Left colon (tissue), 2 donors: Measurements from ENCODE around the gene INPP5F. TPM values are rescaled to one million over a fixed set of nuclear protein-coding genes. Genes with fewer than 3 reads are reported as not detected.

Source experiments
- ATAC-seq: fragments of 200-7000 bp; cut with Tn5 transposase; one replicate; pipeline ENCODE4 v1.9.1; 2020; ENCODE audit warnings: mild to moderate bottlenecking, moderate library complexity
- DNase-seq, 2 donors: peaks; one replicate each; pipeline ENCODE4 v3.0.0-alpha.2; 2020
- intact Hi-C, 2 donors: fragments of 100-400 bp; cut with DNase I in 1 of 2; cut with micrococcal nuclease in 1 of 2; formaldehyde crosslinking; loops; one replicate each; pipeline versions ENCODE4 v1.11.2 to v1.14.0; 2022; cut with DNase I, micrococcal nuclease
- long read RNA-seq: library from polyadenylated mRNA; unstranded; transcript quantifications from one replicate; pipeline ENCODE4 v2.0.0, GENCODE V29; 2021
- total RNA-seq, 2 donors: library from RNA; stranded (reverse); fragmentation: NEBNext Ultra II Directional; extraction: Animal tissue kit (Norgen Biotek cat#: 25700); gene quantifications; one replicate each; pipeline ENCODE4 v1.2.1, GENCODE V29; 2021
- donor health status: DM: no; HTN: no; CAD: no.
- donor health status: DM: yes; HTN: yes; CAD: no.

INPP5F gene, protein sequence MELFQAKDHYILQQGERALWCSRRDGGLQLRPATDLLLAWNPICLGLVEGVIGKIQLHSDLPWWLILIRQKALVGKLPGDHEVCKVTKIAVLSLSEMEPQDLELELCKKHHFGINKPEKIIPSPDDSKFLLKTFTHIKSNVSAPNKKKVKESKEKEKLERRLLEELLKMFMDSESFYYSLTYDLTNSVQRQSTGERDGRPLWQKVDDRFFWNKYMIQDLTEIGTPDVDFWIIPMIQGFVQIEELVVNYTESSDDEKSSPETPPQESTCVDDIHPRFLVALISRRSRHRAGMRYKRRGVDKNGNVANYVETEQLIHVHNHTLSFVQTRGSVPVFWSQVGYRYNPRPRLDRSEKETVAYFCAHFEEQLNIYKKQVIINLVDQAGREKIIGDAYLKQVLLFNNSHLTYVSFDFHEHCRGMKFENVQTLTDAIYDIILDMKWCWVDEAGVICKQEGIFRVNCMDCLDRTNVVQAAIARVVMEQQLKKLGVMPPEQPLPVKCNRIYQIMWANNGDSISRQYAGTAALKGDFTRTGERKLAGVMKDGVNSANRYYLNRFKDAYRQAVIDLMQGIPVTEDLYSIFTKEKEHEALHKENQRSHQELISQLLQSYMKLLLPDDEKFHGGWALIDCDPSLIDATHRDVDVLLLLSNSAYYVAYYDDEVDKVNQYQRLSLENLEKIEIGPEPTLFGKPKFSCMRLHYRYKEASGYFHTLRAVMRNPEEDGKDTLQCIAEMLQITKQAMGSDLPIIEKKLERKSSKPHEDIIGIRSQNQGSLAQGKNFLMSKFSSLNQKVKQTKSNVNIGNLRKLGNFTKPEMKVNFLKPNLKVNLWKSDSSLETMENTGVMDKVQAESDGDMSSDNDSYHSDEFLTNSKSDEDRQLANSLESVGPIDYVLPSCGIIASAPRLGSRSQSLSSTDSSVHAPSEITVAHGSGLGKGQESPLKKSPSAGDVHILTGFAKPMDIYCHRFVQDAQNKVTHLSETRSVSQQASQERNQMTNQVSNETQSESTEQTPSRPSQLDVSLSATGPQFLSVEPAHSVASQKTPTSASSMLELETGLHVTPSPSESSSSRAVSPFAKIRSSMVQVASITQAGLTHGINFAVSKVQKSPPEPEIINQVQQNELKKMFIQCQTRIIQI
- total RNA-seq: 10 to 100 TPM; 12.7 to 15.7 TPM
- long read RNA-seq, full-length matches to known transcripts: 4 of 8 reads
- long read RNA-seq, partial matches to known transcripts: 2 of 8 reads
- long read RNA-seq, other reads (novel, unspliced or antisense): 2 of 8 reads

DNA sequence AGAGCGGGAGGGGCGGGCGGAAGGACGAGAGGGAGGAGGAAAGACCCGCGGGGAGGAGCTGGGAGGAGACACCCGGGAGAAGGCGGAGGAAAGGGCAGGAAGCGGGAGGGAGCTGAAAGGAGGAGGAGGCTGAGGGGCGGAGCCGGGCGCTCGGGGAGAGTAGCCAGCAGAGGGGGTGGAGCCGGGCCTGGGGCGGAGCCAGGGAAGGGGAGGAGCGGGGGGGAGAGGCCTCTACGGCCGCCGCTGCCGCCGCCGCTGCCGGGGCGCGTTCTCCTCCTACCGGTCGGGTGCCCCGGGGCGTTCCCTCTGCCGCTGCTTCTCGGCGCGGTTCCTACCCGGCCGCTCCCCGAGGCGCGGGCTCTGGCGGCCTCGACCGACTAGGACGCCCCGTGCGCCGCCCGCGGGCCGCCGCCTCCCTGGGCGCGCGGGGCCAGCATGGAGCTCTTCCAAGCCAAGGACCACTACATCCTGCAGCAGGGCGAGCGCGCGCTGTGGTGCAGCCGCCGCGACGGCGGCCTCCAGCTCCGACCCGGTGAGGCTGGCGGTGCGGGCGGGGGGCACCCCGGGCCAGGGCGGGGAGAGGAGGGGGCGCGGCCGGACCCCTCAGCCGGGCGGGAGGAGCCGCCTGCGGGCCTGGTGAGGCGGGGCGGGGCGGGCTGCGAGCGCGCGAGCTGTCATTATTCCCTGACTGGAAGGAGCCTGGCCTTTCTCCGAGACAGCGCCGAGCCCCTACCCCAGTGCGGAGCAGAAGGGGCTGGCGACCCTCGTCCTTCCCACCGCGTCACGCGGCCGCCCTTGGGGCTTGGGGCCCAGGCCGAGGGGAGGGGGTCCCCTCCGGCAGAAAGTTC, at the start of gene INPP5F:
INPP5F (plus strand) TSS at position 223 of the 848 bp plus-strand sequence; CDS start at position 436, 213 bp downstream.
- ATAC-seq (peak; percentile 96), DNase-seq (peak; percentile 99 to 100)
- intact Hi-C loops: no loop called here

DNA sequence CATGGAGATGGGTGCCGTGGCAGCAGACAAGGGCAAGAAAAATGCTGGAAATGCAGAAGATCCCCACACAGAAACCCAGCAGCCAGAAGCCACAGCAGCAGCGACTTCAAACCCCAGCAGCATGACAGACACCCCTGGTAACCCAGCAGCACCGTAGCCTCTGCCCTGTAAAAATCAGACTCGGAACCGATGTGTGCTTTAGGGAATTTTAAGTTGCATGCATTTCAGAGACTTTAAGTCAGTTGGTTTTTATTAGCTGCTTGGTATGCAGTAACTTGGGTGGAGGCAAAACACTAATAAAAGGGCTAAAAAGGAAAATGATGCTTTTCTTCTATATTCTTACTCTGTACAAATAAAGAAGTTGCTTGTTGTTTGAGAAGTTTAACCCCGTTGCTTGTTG, 48.7 kb upstream of the INPP5F start:
- DNase-seq (no peak), ATAC-seq (no peak)
- intact Hi-C loops: no loop called here

- intact Hi-C loops: no loop called here
- ATAC-seq: no peak
Observed at GRCh38 chr10:119677904-119678755, 47.7 kb upstream of the INPP5F start.

GRCh38 chr10:119679480-119679829, 46.4 kb upstream of the INPP5F start:
- DNase-seq (no peak), ATAC-seq (no peak)
- intact Hi-C loops: no loop called here

More at GRCh38 chr10:119677904-119678755, 47.7 kb upstream of the INPP5F start:
- DNase-seq: no peak

DNA sequence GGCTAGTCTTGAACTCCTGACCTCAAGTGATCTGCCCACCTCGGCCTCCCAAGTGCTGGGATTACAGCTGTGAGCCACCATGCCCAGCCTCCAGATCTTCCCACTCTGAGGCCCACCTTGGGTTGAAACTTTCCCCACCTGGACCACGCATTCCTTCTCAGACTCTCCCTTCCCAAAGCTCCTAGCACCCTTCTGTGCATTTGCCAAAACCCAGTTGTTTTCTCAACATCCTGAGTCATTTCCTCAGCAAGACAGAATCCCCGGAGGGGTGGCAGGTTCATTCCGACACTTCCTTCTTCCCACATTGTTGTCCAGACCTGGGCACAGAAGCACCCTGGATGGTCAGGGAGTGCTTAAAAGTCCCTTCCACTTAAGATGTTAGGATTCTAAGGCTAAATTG, 45.8 kb upstream of the INPP5F start:
- intact Hi-C loops: loop anchor here in 1 of 2 donors (10.0 kb wide), 1 partner anchor 185 kb away; no protein-coding TSS in a partner anchor
- ATAC-seq (no peak), DNase-seq (no peak)

DNA sequence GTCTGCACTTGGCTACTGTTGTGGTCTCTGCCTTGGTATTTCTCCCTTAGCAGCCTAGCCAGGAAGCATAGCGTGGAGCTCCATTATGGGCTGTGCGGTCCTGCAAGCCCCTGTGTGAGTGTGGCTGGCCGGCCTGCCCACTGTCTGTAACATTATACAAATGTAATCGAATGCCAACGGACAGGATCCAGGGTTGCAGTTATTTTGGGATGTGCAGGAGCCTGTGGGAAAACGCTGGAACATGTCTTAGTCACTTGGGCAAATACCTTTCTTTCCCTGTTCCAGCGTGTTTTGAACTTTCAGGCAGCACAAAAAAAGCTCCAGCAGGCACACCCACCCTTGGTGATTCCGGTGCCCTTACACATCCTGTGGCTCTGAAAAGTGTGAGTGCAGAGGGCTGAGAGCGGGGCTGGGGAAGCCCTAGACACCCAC, 45.2 kb upstream of the INPP5F start:
- no peak for ATAC-seq
- intact Hi-C loops: loop anchor here in 1 of 2 donors (10.0 kb wide), 1 partner anchor 184 kb away; no protein-coding TSS in a partner anchor
- no peak for DNase-seq

- ATAC-seq (peak; percentile 95), DNase-seq (peak; percentile 62 to 69)
- intact Hi-C loops: loop anchor here in 1 of 2 donors (10.0 kb wide), 1 partner anchor 178 kb away; no protein-coding TSS in a partner anchor
Observed at GRCh38 chr10:119686465-119687191, 39.2 kb upstream of the INPP5F start.

GRCh38 chr10:119687192-119688032, 38.4 kb upstream of the INPP5F start:
- ATAC-seq: no peak
- DNase-seq: no peak
- intact Hi-C loops: loop anchor here in 1 of 2 donors (10.0 kb wide), 1 partner anchor 177 kb away; no protein-coding TSS in a partner anchor

- ATAC-seq (no peak), DNase-seq (no peak)
- intact Hi-C loops: loop anchor here in 1 of 2 donors (10.0 kb wide), 1 partner anchor 177 kb away; no protein-coding TSS in a partner anchor
Observed at GRCh38 chr10:119688033-119688508, 37.8 kb upstream of the INPP5F start.

DNA sequence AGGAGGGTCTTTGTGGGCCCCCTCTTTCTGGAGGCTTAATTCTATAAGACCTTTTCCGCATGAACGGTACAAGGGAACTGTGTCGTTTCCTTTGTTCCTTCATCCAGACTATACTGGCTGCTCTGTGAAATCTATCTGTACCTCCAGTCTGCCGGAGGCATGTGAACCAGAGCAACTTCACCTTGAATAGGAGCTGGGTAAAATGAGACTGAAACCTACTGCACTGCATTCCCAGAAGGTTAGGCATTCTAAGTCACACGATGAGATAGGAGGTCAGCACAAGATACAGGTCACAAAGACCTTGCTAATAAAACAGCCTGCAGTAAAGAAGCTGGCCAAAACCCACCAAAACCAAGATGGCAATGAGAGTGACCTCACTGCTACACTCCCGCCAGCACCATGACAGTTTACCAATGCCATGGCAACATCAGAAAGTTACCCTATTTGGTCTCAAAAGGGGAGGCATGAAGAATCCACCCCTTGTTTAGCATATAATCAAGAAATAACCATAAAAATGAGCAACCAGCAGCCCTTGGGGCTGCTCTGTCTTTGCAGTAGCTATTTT, 36.8 kb upstream of the INPP5F start:
- intact Hi-C loops: loop anchor here in 1 of 2 donors (10.0 kb wide), 1 partner anchor 176 kb away; no protein-coding TSS in a partner anchor
- ATAC-seq (no peak), DNase-seq (no peak)

DNA sequence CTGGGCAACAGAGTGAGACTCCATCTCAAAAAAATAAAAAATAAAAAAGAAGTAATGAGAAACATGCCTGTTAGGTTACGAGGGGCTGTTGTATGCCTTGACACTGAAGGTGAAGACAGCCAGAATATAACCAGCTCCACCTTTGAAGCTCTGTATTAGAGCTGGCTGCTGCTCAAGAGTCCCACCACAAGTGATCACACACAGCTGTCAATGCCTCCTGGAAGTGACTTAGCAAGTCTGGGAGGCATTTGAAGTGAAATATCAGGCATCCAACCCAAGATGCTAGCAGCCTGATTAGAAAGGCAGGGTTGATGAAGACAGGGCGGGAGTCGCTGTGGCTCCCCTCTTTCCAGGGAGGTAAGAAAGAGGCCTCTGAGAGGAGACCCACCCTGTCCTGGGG, 34.1 kb upstream of the INPP5F start:
- intact Hi-C loops: no loop called here
- ATAC-seq: no peak
- no peak for DNase-seq

DNA sequence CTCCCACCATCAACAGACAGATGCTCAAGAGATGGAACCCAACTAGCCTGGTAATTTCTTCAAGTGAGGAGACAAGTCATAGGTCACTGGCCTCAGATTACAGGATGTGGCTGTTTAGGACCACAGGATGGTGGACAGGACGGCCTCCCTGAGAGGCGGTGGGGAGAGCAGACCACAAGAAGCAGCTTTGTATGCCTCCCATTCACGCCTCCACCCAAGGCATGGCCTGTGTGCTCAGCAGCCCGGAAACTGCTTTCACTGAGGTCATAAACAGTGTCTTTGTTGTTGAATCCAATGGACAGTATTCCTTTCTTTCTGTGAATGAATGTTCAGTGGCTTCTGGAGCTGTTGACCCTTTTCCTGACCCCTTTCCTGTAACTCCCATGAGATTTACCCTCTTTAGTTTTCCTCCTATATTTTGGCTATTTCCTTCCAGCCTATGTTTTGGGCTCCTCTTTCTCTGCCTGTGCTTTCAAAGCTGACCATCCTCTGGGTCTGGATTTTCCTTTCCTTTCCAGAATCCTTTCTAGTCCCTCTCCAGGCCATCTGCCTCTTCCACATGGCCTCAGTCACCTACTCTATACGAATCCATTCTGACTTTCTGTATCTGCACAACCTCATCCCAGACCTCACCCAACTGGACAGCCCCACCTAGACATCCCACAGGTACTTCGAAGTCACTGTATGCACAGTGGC, 32.4 kb upstream of the INPP5F start:
- ATAC-seq: no peak
- intact Hi-C loops: no loop called here
- DNase-seq: no peak

GRCh38 chr10:119694608-119695007, 31.2 kb upstream of the INPP5F start:
- intact Hi-C loops: no loop called here
- ATAC-seq (no peak), DNase-seq (no peak)

- peak; percentile 56 for ATAC-seq
- intact Hi-C loops: no loop called here
- DNase-seq: no peak
Observed at GRCh38 chr10:119700321-119700954, 25.4 kb upstream of the INPP5F start.
